Urothelium cell line (cell line): ENCODE measurements around the gene C11orf91.

Experiments used
- DNase-seq: peaks from one replicate; pipeline ENCODE4 v3.0.0; 2011; ENCODE audit warnings: low spot score, mixed read lengths
- FAIRE-seq: peaks from 2 replicates; lab custom pipeline; 2011; peaks lifted over from hg19 to GRCh38; lab: Jason Lieb, UNC

Gene C11orf91

GRCh38 chr11:33654594-33654993 lies 46.0 kb downstream of the C11orf91 start:
- DNase-seq = no peak
- no peak for FAIRE-seq

- no peak for DNase-seq
- FAIRE-seq = no peak
These were observed 47.7 kb downstream of the C11orf91 start for GRCh38 chr11:33652930-33653329.

- no peak for FAIRE-seq
- DNase-seq = no peak
These were observed 48.2 kb downstream of the C11orf91 start for GRCh38 chr11:33652431-33652830.

GRCh38 chr11:33651990-33652389 lies 48.6 kb downstream of the C11orf91 start:
- FAIRE-seq (no peak), DNase-seq (no peak)

- DNase-seq (no peak), FAIRE-seq (no peak)
These were observed 49.1 kb downstream of the C11orf91 start for GRCh38 chr11:33651555-33651954.

GRCh38 chr11:33649944-33650343 lies 50.7 kb downstream of the C11orf91 start:
- FAIRE-seq = no peak
- no peak for DNase-seq
